GM10266 (cell line): ENCODE results near the gene NUP133.
"Not testable (repeated sequence)": the region's sequence is repeated elsewhere in the genome, so short reads cannot be mapped to it uniquely, and the experiment has no call there.

ENCODE experiments used
- DNase-seq: peaks from one replicate; pipeline ENCODE4 v3.0.0; 2012; ENCODE audit errors: extremely low spot score
- CTCF ChIP-seq: IDR thresholded peaks from 2 replicates; pipeline ENCODE4 v1.5.1; 2012; ENCODE audit warnings: mild to moderate bottlenecking, low read depth; ENCODE audit not compliant: control insufficient read depth, insufficient read depth; ENCODE audit errors: missing control alignments

The NUP133 gene

GRCh38 chr1:229480495-229480894 lies 27.6 kb downstream of the NUP133 start:
- TF ChIP-seq CTCF: no peak
- DNase-seq: no peak

GRCh38 chr1:229479660-229480399 lies 28.3 kb downstream of the NUP133 start:
- DNase-seq: peak; percentile 45
- no peak for TF ChIP-seq CTCF

DNA sequence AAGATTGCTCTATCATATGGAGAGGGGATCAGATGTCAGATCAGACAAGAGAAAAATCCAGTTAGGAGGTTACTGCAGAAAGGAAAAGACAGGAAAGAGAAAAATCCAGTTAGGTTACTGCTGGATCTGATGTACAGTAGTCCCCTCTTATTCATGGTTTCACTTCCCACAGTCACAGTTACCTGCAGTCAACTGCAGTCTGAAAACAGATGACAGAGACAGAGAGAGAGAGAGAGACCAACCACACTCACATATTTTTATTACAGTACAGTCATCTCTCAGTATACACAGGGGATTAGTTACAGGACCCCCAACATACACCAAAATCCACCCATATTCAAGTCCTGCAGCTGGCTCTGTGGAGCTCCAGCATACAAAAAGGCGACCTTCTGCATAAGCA lies 29.3 kb downstream of the NUP133 start:
- TF ChIP-seq CTCF: no peak
- DNase-seq: no peak

GRCh38 chr1:229475859-229476258 lies 32.3 kb downstream of the NUP133 start:
- DNase-seq: not testable (repeated sequence)

DNA sequence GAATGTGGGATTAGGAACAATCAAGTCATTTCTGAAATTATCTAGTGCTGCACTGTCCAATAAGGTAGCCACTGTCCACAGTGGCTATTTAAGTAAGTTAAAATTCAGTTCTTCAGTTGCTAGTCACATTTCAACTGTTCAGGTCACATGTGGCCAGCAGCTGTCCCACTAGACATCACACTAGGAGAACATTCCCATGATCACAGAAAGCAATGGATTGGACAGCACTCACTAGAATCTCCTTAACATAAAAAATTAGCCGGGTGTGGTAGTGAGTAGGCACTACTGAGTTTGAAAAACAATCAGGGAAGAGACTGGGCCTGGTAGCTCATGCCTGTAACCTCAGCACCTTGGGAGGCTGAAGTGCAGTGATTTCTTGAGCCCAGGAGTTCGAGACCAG lies 33.6 kb downstream of the NUP133 start:
- TF ChIP-seq CTCF: no peak
- no peak for DNase-seq

GRCh38 chr1:229471175-229471574 lies 37.0 kb downstream of the NUP133 start:
- no peak for TF ChIP-seq CTCF
- no peak for DNase-seq

GRCh38 chr1:229470406-229471043 lies 37.6 kb downstream of the NUP133 start:
- TF ChIP-seq CTCF: no peak
- no peak for DNase-seq
